Keratinocyte (primary cell): ENCODE data around the gene JMJD7. TPM values are rescaled to one million over a fixed set of nuclear protein-coding genes. Genes with fewer than 3 reads are reported as not detected.

ENCODE experiments used
- DNase-seq: peaks from one replicate; pipeline ENCODE4 v3.0.0-alpha.2; 2011; ENCODE audit warnings: low read depth, missing footprints, low spot score
- FAIRE-seq: peaks from 2 replicates; lab custom pipeline; 2011; peaks lifted over from hg19 to GRCh38; lab: Jason Lieb, UNC
- H2AFZ ChIP-seq: 2 replicates; pipeline ENCODE4 v1.6.0; 2012; ENCODE audit warnings: low read length, control low read depth, inconsistent platforms; ENCODE audit not compliant: control insufficient read depth
- H3K27ac ChIP-seq: 2 replicates; pipeline ENCODE4 v1.5.1; 2011; ENCODE audit warnings: low read length; ENCODE audit not compliant: control insufficient read depth, insufficient read depth
- H3K27me3 ChIP-seq: 3 replicates; pipeline ENCODE4 v1.6.0; 2011; ENCODE audit warnings: low read length; ENCODE audit not compliant: control insufficient read depth, insufficient read depth; ENCODE audit errors: extremely low read depth
- H3K36me3 ChIP-seq, 2 experiments: 2 replicates in 1 of 2; 3 replicates in 1 of 2; pipeline ENCODE4 v1.5.1; 2011; ENCODE audit warnings: low read length in 2 of 2, mild to moderate bottlenecking in 1 of 2; ENCODE audit not compliant: control insufficient read depth in 2 of 2, insufficient read depth in 2 of 2; ENCODE audit errors: extremely low read depth in 1 of 2
- H3K4me1 ChIP-seq: 3 replicates; pipeline ENCODE4 v1.5.1; 2011; ENCODE audit warnings: low read length; ENCODE audit not compliant: control insufficient read depth, insufficient read depth; ENCODE audit errors: extremely low read depth
- H3K4me2 ChIP-seq: 3 replicates; pipeline ENCODE4 v1.6.0; 2011; ENCODE audit warnings: low read depth, low read length; ENCODE audit not compliant: control insufficient read depth, insufficient read depth; ENCODE audit errors: extremely low read depth
- H3K4me3 ChIP-seq, 3 experiments: fragments of 200-600 bp in 1 of 3; sonication (generic) in 1 of 3; 2 replicates in 2 of 3; 3 replicates in 1 of 3; pipeline ENCODE4 v1.5.1; 2011 to 2016; ENCODE audit warnings: low read length in 3 of 3, mild to moderate bottlenecking in 3 of 3, control low read depth in 2 of 3, inconsistent platforms in 1 of 3, low read depth in 1 of 3, mixed read lengths in 1 of 3, mixed run types in 1 of 3, moderate library complexity in 1 of 3; ENCODE audit not compliant: control insufficient read depth in 2 of 3, insufficient read depth in 2 of 3; ENCODE audit errors: extremely low read depth in 1 of 3
- H3K79me2 ChIP-seq: 2 replicates; pipeline ENCODE4 v1.6.0; 2012; ENCODE audit warnings: low read length; ENCODE audit not compliant: control insufficient read depth, insufficient read depth
- H3K9ac ChIP-seq: 3 replicates; pipeline ENCODE4 v1.6.0; 2011; ENCODE audit warnings: low read length; ENCODE audit not compliant: control insufficient read depth, insufficient read depth; ENCODE audit errors: extremely low read depth
- H3K9me1 ChIP-seq: 3 replicates; pipeline ENCODE4 v1.6.0; 2011; ENCODE audit warnings: low read length; ENCODE audit not compliant: control insufficient read depth, insufficient read depth; ENCODE audit errors: extremely low read depth
- H3K9me3 ChIP-seq: 2 replicates; pipeline ENCODE4 v1.5.1; 2012; ENCODE audit warnings: low read depth, low read length; ENCODE audit not compliant: control insufficient read depth
- H4K20me1 ChIP-seq: 3 replicates; pipeline ENCODE4 v1.6.0; 2011; ENCODE audit warnings: low read length; ENCODE audit not compliant: control insufficient read depth, insufficient read depth; ENCODE audit errors: extremely low read depth
- EZH2 ChIP-seq: IDR thresholded peaks from one replicate; pipeline ENCODE4 v1.6.1; 2012; ENCODE audit warnings: inconsistent platforms, mild to moderate bottlenecking, low read length, moderate library complexity
- dilution Hi-C: fragments of 300-500 bp; cut with MboI; formaldehyde crosslinking; loops from one replicate; pipeline ENCODE4 v1.7.0; 2020; ENCODE audit warnings: low sequenced_read_pairs; ENCODE audit not compliant: extremely low pct_ligation_motif_present
- polyA plus RNA-seq, 5 experiments: library from polyadenylated mRNA; depleted of rRNA in 3 of 5; stranded (reverse) in 3 of 5; stranded (forward) in 1 of 5; unstranded in 1 of 5; fragments of >200 nt; gene quantifications; 1 replicate in 1 of 5; 2 replicates in 3 of 5; 3 replicates in 1 of 5; pipeline versions ENCODE4 v1.2.1 to v1.2.3, GENCODE V29; 2011 to 2012; ENCODE audit warnings: missing spikeins in 2 of 5, low read depth in 1 of 5, low replicate concordance in 1 of 5
- TF ChIP-seq, protein P1 (sequence below), 3 experiments: IDR thresholded peaks in 1 of 3; conservative IDR thresholded peaks in 1 of 3; optimal IDR thresholded peaks in 1 of 3; 2 replicates in 2 of 3; 3 replicates in 1 of 3; pipeline versions ENCODE3 to v1.5.1; 2011; ENCODE audit warnings: low read length in 3 of 3, mild to moderate bottlenecking in 3 of 3, moderate library complexity in 2 of 3, control low read depth in 1 of 3, inconsistent platforms in 1 of 3; ENCODE audit not compliant: insufficient read depth in 2 of 3; ENCODE audit errors: extremely low read depth in 1 of 3

Gene JMJD7
- polyA plus RNA-seq, 1 donor (not counting 4 experiments of a cell fraction or from before 2014, with no cell fraction given): 8.2 TPM

DNA sequence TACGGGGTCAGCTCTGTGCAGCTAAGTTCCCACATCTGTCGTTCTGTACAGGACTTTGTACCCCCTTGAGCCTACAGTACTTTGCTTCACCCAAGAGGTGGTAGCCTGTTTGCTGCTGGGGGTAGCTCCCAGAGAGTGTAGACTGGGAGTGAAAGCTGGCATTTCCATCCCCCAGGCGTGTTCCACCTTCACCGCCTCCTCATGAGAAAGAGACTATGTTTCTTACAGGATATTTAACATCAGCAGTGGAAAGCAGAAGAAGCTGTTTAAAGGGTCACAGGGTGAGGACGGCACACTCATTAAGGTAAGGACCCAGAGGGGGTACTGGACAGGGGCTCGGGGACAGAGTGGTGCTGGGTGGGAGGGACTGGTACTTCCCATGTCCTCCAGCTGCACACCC lies 10.1 kb upstream of the JMJD7 start:
- Histone ChIP-seq H3K4me3 (no peak overlapping the region), H3K9me3 (no peaks in the 10 kb centered on the region), H3K9ac (no peak overlapping the region), H3K36me3 (peaks cover 76 to 92% of the 10 kb centered on the region in 2 experiments), H4K20me1 (no peaks in the 10 kb centered on the region), H3K4me2 (no peak overlapping the region), H3K79me2 (peaks cover 3% of the 10 kb centered on the region), H3K9me1 (no peaks in the 10 kb centered on the region), H2AFZ (no peak overlapping the region), H3K27me3 (no peaks in the 10 kb centered on the region), H3K4me1 (no peaks in the 10 kb centered on the region), H3K27ac (no peak overlapping the region)
- TF ChIP-seq EZH2: no peak
- TF ChIP-seq, protein P1, sequence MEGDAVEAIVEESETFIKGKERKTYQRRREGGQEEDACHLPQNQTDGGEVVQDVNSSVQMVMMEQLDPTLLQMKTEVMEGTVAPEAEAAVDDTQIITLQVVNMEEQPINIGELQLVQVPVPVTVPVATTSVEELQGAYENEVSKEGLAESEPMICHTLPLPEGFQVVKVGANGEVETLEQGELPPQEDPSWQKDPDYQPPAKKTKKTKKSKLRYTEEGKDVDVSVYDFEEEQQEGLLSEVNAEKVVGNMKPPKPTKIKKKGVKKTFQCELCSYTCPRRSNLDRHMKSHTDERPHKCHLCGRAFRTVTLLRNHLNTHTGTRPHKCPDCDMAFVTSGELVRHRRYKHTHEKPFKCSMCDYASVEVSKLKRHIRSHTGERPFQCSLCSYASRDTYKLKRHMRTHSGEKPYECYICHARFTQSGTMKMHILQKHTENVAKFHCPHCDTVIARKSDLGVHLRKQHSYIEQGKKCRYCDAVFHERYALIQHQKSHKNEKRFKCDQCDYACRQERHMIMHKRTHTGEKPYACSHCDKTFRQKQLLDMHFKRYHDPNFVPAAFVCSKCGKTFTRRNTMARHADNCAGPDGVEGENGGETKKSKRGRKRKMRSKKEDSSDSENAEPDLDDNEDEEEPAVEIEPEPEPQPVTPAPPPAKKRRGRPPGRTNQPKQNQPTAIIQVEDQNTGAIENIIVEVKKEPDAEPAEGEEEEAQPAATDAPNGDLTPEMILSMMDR (optimal IDR thresholded peaks at IDR 0.05 in 1 of 3, IDR thresholded peaks at IDR 0.05 in 1 of 3, conservative IDR thresholded peaks at IDR 0.05 in 1 of 3; ENCODE audit: extremely low read depth in 1 of 3, insufficient read depth in 2 of 3, low read length in 3 of 3): no peak
- no peak for DNase-seq
- dilution Hi-C loops: no loop called here
- FAIRE-seq: no peak

DNA sequence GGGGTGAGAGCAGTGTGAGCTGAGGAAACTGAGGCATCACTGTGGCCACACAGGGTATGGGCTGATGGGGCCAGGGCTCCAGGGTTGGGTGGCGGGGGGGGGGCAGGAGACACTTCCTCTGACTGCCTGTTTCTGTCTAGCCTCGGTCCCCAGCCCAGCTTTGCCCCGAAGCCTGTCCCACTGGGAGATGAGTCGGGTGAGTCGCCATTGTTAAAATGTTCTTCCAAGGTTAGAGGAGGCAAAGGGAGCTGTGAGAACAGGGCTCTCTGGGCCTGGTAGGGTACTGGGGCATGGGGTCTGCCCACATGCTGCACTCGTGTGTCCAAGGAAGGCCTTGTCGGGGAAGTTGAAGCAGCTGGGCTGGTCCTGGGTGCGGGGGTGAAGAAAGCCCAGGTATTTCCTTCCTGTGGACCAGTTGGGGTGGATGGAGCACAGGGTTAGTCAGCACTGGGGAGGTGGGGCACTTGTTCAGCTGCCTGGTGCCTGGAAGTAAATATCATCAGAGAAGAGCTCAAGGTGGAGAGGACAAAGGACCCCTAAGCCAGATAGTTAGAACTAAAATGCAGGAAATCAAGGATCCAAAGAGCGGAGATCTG lies 8.3 kb upstream of the JMJD7 start:
- no peak for FAIRE-seq
- no peak overlapping the region for H3K27ac ChIP-seq
- dilution Hi-C loops: no loop called here
- H3K4me3 ChIP-seq: no peak overlapping the region
- no peak overlapping the region for H3K9ac ChIP-seq
- no peaks in the 10 kb centered on the region for H3K9me1 ChIP-seq
- H3K4me1 ChIP-seq: no peaks in the 10 kb centered on the region
- H3K36me3 ChIP-seq: peaks cover 76 to 90% of the 10 kb centered on the region in 2 experiments
- H4K20me1 ChIP-seq: no peaks in the 10 kb centered on the region
- H3K79me2 ChIP-seq: peaks cover under 1% of the 10 kb centered on the region
- H2AFZ ChIP-seq: no peak overlapping the region
- H3K4me2 ChIP-seq: no peak overlapping the region
- H3K9me3 ChIP-seq: no peaks in the 10 kb centered on the region
- no peaks in the 10 kb centered on the region for H3K27me3 ChIP-seq
- DNase-seq: no peak
- TF ChIP-seq, protein P1 (optimal IDR thresholded peaks at IDR 0.05 in 1 of 3, IDR thresholded peaks at IDR 0.05 in 1 of 3, conservative IDR thresholded peaks at IDR 0.05 in 1 of 3; ENCODE audit: extremely low read depth in 1 of 3, insufficient read depth in 2 of 3, low read length in 3 of 3): no peak
- TF ChIP-seq EZH2: no peak
